Measurements from ENCODE around the gene NAT9.

Gene NAT9

GRCh38 chr17:74761419-74761818 lies 14.7 kb downstream of the NAT9 start:
- no peak for DNase-seq (ENCODE audit: low read depth in 2 of 2)

- DNase-seq (ENCODE audit: low read depth in 2 of 2): no peak
Observed at GRCh38 chr17:74760404-74761105, 15.6 kb downstream of the NAT9 start.

- DNase-seq (ENCODE audit: low read depth in 2 of 2): no peak
Observed at GRCh38 chr17:74759941-74760340, 16.2 kb downstream of the NAT9 start.

GRCh38 chr17:74759243-74759801 lies 16.8 kb downstream of the NAT9 start:
- no peak for DNase-seq (ENCODE audit: low read depth in 2 of 2)

- no peak for DNase-seq (ENCODE audit: low read depth in 2 of 2)
Observed at GRCh38 chr17:74758848-74759168, 17.3 kb downstream of the NAT9 start.

GRCh38 chr17:74757931-74758847 lies 18.0 kb downstream of the NAT9 start:
- no peak for DNase-seq (ENCODE audit: low read depth in 2 of 2)

GRCh38 chr17:74757502-74757901 lies 18.6 kb downstream of the NAT9 start:
- no peak for DNase-seq (ENCODE audit: low read depth in 2 of 2)

GRCh38 chr17:74756891-74757290 lies 19.3 kb downstream of the NAT9 start:
- DNase-seq (ENCODE audit: low read depth in 2 of 2): no peak

GRCh38 chr17:74755533-74755932 lies 20.6 kb downstream of the NAT9 start:
- no peak for DNase-seq (ENCODE audit: low read depth in 2 of 2)

- no peak for DNase-seq (ENCODE audit: low read depth in 2 of 2)
Observed at GRCh38 chr17:74754832-74755231, 21.3 kb downstream of the NAT9 start.

GRCh38 chr17:74752822-74753401 lies 23.2 kb downstream of the NAT9 start:
- DNase-seq (ENCODE audit: low read depth in 2 of 2): no peak

GRCh38 chr17:74752415-74752814 lies 23.7 kb downstream of the NAT9 start:
- DNase-seq (ENCODE audit: low read depth in 2 of 2): no peak

- DNase-seq (ENCODE audit: low read depth in 2 of 2): no peak
Observed at GRCh38 chr17:74750327-74751069, 25.6 kb downstream of the NAT9 start.

- DNase-seq (ENCODE audit: low read depth in 2 of 2): no peak
Observed at GRCh38 chr17:74750039-74750326, 26.2 kb downstream of the NAT9 start.

GRCh38 chr17:74749279-74750038 lies 26.7 kb downstream of the NAT9 start:
- DNase-seq (ENCODE audit: low read depth in 2 of 2): no peak

GRCh38 chr17:74748529-74749278 lies 27.4 kb downstream of the NAT9 start, which contains the start of gene NHERF1:
NHERF1 (plus strand) TSS chr17:74748628; CDS start chr17:74748847, 219 bp downstream.
- DNase-seq (ENCODE audit: low read depth in 2 of 2): peak; percentile 90 to 93

GRCh38 chr17:74748279-74748528 lies 27.9 kb downstream of the NAT9 start:
- DNase-seq (ENCODE audit: low read depth in 2 of 2): no peak

GRCh38 chr17:74746922-74747321 lies 29.2 kb downstream of the NAT9 start:
- no peak for DNase-seq (ENCODE audit: low read depth in 2 of 2)

- no peak for DNase-seq (ENCODE audit: low read depth in 2 of 2)
Observed at GRCh38 chr17:74746376-74746775, 29.8 kb downstream of the NAT9 start.

- DNase-seq (ENCODE audit: low read depth in 2 of 2): no peak
Observed at GRCh38 chr17:74745548-74746177, 30.5 kb downstream of the NAT9 start.

Measured in stimulated activated CD4-positive, alpha-beta T cell treated with anti-CD3 and anti-CD28 coated beads, Interleukin-4, amount 100 ng/mL, for 48 hours (primary cell).